Stimulated activated CD8-positive, alpha-beta memory T cell treated with anti-CD3 and anti-CD28 coated beads, Interleukin-7, amount 100 ng/mL, for 1 hour (primary cell): ENCODE data around the gene PANK4.
"Not testable (repeated sequence)": the region's sequence is repeated elsewhere in the genome, so short reads cannot be mapped to it uniquely, and the experiment has no call there.

ENCODE experiments used
- DNase-seq, 2 donors: peaks; one replicate each; pipeline ENCODE4 v3.0.0-alpha.2; 2020; ENCODE audit warnings: low read depth in 2 of 2

Gene PANK4

GRCh38 chr1:2460996-2461751 lies 65.2 kb downstream of the PANK4 start:
- DNase-seq: no peak

GRCh38 chr1:2460203-2460602 lies 66.2 kb downstream of the PANK4 start:
- DNase-seq: no peak

- no peak for DNase-seq
These were observed 66.6 kb downstream of the PANK4 start for GRCh38 chr1:2459757-2460156.

GRCh38 chr1:2459102-2459753 lies 67.2 kb downstream of the PANK4 start:
- not testable (repeated sequence) for DNase-seq

DNA sequence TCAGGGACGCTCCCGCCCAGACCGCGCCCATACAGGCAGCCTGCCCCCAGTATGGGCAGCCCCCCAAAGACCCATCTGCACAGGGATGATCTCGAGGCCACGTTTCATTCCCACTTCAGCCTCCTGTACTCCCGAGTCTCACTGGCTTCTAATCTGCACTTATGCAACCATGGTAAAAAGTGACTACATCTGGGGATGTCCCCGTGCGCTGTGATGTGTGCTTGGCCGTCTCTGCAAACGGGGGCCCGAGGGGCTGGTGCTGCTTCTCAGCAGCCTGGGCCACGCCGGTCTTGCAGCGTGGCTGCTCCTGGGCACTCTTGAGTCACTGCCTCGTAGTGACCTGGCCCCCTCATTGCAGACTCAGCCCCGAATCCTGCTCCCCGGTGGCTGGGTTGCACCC lies 67.7 kb downstream of the PANK4 start:
- no peak for DNase-seq
